Peyer's patch (tissue), 4 donors: ENCODE data around the gene PASK.

Experiments
- CTCF ChIP-seq, 6 experiments: fragments of 450-650 bp in 4 of 6; fragments of 200-600 bp in 2 of 6; sonication (generic) in 1 of 6; IDR thresholded peaks; one replicate each; pipeline ENCODE4 v1.5.1; 2017 to 2019; ENCODE audit warnings: antibody characterized with exemption in 6 of 6, mild to moderate bottlenecking in 3 of 6, moderate library complexity in 1 of 6
- POLR2A ChIP-seq, 2 donors: fragments of 450-650 bp; IDR thresholded peaks; one replicate each; pipeline ENCODE4 v1.5.1; 2017; ENCODE audit warnings: antibody characterized with exemption in 2 of 2, mild to moderate bottlenecking in 2 of 2, moderate library complexity in 2 of 2

GRCh38 chr2:241182126-241182525 is 32.9 kb upstream of the PASK start:
- TF ChIP-seq CTCF (IDR thresholded peaks at IDR 0.05) (no peak), POLR2A (IDR thresholded peaks at IDR 0.05) (no peak)
